NCI-H187 (cell line): ENCODE results near the gene GLI2.
A peak's percentile ranks its signal among the peaks of the same experiment; 100 is the strongest.

Experiments used
- DNase-seq, 2 experiments: peaks; one replicate each; lab custom pipeline; 2025; lab: John Stamatoyannopoulos, UW

GLI2 gene

GRCh38 chr2:120770641-120771040 lies 35.0 kb downstream of the GLI2 start:
- no peak for DNase-seq

- DNase-seq: no peak
These were observed 35.6 kb downstream of the GLI2 start for GRCh38 chr2:120771111-120771780.

GRCh38 chr2:120771781-120772208 lies 36.1 kb downstream of the GLI2 start:
- DNase-seq: no peak

GRCh38 chr2:120772261-120772660 lies 36.6 kb downstream of the GLI2 start:
- DNase-seq: no peak

- no peak for DNase-seq
These were observed 37.6 kb downstream of the GLI2 start for GRCh38 chr2:120773186-120773800.

- DNase-seq: no peak
These were observed 39.0 kb downstream of the GLI2 start for GRCh38 chr2:120774557-120775160.

- DNase-seq: no peak
These were observed 39.5 kb downstream of the GLI2 start for GRCh38 chr2:120775194-120775593.

- DNase-seq: no peak
These were observed 40.3 kb downstream of the GLI2 start for GRCh38 chr2:120775801-120776589.

- no peak for DNase-seq
These were observed 41.0 kb downstream of the GLI2 start for GRCh38 chr2:120776649-120777048.

- DNase-seq: no peak
These were observed 41.6 kb downstream of the GLI2 start for GRCh38 chr2:120777170-120777751.

GRCh38 chr2:120777787-120778186 lies 42.1 kb downstream of the GLI2 start:
- DNase-seq: no peak

GRCh38 chr2:120778244-120778643 lies 42.6 kb downstream of the GLI2 start:
- DNase-seq: no peak

GRCh38 chr2:120779781-120780283 lies 44.2 kb downstream of the GLI2 start:
- no peak for DNase-seq

GRCh38 chr2:120780402-120780801 lies 44.7 kb downstream of the GLI2 start:
- no peak for DNase-seq

- peak; percentile 40 for DNase-seq
These were observed 47.7 kb downstream of the GLI2 start for GRCh38 chr2:120783371-120783791.

- DNase-seq: no peak
These were observed 48.3 kb downstream of the GLI2 start for GRCh38 chr2:120783969-120784372.
